GM23248 (cell line): ENCODE results near the gene ARHGEF28.

Experiments
- EZH2 ChIP-seq: fragments of 200-600 bp; sonication (generic); IDR thresholded peaks from 2 replicates; pipeline ENCODE4 v1.6.1; 2018; ENCODE audit warnings: antibody characterized with exemption, mild to moderate bottlenecking; ENCODE audit not compliant: insufficient read depth, poor library complexity, severe bottlenecking
- EZH2phosphoT487 ChIP-seq: fragments of 200-600 bp; sonication (generic); IDR thresholded peaks from 2 replicates; pipeline ENCODE4 v1.6.1; 2018; ENCODE audit warnings: antibody characterized with exemption, moderate library complexity, mild to moderate bottlenecking, low read depth; ENCODE audit not compliant: insufficient read depth

DNA sequence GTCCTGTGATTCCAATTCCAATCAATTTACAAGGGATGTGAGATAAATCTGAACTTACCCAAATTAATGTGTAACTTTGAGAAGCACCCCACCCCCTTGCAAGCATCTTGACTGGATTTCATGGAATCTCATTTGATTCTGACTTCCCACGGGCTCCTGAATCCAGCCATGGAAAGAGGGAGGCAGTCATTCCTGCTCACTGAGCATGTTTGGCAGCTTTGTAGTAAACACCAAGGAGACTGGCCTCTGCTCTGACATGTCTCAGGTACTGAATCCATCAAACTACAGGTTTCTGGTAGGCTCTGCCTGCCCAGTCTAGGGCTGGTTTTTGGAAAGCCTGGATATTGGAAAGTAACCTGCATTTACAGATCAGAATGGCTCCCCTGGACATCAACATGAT, 357.6 kb downstream of the ARHGEF28 start:
- TF ChIP-seq EZH2 (no peak), EZH2phosphoT487 (no peak)
